Mucosa of descending colon (tissue), 3 donors: ENCODE results near the gene CYP4V2. TPM values are rescaled to one million over a fixed set of nuclear protein-coding genes. Genes with fewer than 3 reads are reported as not detected.

Experiments
- ATAC-seq: fragments of 200-7000 bp; cut with Tn5 transposase; one replicate; pipeline ENCODE4 v1.9.1; 2020; ENCODE audit warnings: mild to moderate bottlenecking, moderate library complexity
- DNase-seq, 3 donors: peaks; one replicate each; pipeline ENCODE4 v3.0.0-alpha.2; 2020
- H3K36me3 ChIP-seq: fragments of 200-600 bp; one replicate; pipeline ENCODE4 v1.8.0; 2021; ENCODE audit warnings: low read depth, mild to moderate bottlenecking
- H3K4me1 ChIP-seq: fragments of 200-600 bp; one replicate; pipeline ENCODE4 v1.8.0; 2021; ENCODE audit warnings: low read depth, mild to moderate bottlenecking
- H3K4me3 ChIP-seq: fragments of 200-600 bp; one replicate; pipeline ENCODE4 v1.8.0; 2021; ENCODE audit warnings: mild to moderate bottlenecking
- H3K9me3 ChIP-seq: fragments of 200-600 bp; one replicate; pipeline ENCODE4 v1.8.0; 2021; ENCODE audit warnings: mild to moderate bottlenecking
- intact Hi-C, 2 donors: fragments of 100-400 bp; cut with DNase I in 1 of 2; cut with micrococcal nuclease in 1 of 2; formaldehyde crosslinking; loops; one replicate each; pipeline versions ENCODE4 v1.11.0 to v1.11.1; 2022; cut with DNase I, micrococcal nuclease
- total RNA-seq, 3 donors: library from RNA; stranded (reverse); fragmentation: NEBNext Ultra II Directional in 2 of 3; extraction: Animal tissue kit (Norgen Biotek cat#: 25700) in 2 of 3; gene quantifications; one replicate each; pipeline versions ENCODE4 v1.2.1 to v1.2.4, GENCODE V29; 2021 to 2023
- TF ChIP-seq, protein P1 (sequence below): fragments of 200-600 bp; IDR thresholded peaks from one replicate; pipeline ENCODE4 v1.8.0; 2022; ENCODE audit warnings: antibody characterized with exemption, mild to moderate bottlenecking
- donor health status: DM: no; HTN: no; CAD: no; lungs with moderate emphysema.
- donor health status: DM: no; HTN: no; CAD: no.
- donor health status: DM: no; HTN: yes; CAD: no.

CYP4V2 gene
- total RNA-seq, 3 donors from 2014 or later, result 38.4 to 50.8 (median 49.2) TPM

DNA sequence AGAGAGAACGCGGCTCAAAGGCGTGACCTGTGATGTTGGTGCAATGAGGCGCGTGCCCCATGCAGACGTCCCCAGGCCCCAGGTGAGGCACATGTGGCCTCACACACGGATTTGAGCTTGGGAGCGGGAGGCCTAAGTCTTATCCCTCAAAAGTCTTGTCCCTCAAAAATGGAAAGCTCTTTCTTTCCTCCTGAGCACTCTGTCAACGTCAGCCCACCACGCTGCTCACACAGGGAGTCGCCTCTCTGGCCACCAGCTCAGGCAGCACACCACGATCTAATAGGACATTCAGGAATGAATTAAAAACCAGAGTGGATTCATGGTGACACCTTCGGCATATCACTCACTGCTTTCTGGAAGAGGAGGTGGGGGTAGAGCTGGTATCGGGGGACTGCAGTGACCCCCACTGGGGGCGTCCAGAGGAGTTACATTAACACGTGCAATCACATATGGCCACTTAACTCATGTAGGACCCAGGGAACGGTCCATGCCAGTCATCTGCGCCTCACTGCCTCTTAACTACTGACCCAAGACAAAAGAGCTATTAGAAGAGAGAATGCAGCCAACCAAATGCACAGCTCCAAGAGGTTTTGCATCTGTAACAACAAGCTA is 21.9 kb upstream of the CYP4V2 start:
- intact Hi-C loops, result no loop called here

DNA sequence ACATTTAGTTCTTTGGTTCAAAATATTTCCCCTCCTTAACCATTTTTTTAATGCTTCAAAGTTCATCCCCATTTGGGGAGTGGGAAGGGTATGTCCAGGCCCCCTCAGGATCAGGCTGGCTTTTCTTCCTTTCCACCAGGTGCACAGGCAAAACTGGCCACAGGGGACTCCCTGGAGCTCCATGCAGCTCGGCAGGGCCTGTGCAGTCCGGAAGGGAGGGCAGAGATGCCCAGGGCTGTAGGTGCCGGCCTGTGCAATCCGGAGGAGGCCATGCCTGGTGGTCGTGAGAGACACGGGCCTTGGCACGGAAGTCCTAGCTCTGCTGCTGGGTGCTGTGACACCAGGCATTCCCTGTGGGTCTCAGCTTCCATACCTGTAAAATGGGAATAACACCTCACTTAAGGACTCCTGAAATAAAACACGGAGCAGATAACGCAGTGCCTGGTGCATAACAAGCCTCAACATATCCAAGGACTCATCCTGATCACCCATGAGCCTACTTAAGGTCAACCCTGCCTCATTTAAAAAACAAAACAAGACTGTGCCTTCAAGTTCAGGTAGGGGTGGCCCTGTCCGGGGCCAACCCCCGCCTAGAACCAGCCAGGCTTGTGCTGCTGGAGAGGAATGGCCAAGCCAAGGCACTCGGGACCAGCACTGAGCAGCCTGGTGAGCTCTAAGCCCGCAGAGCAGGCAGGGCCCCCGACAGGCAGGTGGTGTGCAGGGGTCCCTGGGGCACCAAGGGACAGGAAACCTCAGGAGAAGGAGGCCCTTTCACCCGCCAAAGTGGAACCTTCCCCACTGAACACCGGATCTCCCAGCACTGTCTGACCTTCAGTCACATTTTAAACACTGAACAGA is 21.2 kb upstream of the CYP4V2 start:
- intact Hi-C loops, result no loop called here
- peak; percentile 28 for ATAC-seq
- H3K36me3 ChIP-seq, result no peaks in the 10 kb centered on the region
- DNase-seq, result no peak
- TF ChIP-seq, protein P1, sequence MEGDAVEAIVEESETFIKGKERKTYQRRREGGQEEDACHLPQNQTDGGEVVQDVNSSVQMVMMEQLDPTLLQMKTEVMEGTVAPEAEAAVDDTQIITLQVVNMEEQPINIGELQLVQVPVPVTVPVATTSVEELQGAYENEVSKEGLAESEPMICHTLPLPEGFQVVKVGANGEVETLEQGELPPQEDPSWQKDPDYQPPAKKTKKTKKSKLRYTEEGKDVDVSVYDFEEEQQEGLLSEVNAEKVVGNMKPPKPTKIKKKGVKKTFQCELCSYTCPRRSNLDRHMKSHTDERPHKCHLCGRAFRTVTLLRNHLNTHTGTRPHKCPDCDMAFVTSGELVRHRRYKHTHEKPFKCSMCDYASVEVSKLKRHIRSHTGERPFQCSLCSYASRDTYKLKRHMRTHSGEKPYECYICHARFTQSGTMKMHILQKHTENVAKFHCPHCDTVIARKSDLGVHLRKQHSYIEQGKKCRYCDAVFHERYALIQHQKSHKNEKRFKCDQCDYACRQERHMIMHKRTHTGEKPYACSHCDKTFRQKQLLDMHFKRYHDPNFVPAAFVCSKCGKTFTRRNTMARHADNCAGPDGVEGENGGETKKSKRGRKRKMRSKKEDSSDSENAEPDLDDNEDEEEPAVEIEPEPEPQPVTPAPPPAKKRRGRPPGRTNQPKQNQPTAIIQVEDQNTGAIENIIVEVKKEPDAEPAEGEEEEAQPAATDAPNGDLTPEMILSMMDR, result no peak
- H3K4me1 ChIP-seq, result no peaks in the 10 kb centered on the region
- no peak overlapping the region for H3K4me3 ChIP-seq
- H3K9me3 ChIP-seq, result no peaks in the 10 kb centered on the region

More for the DNA sequence above, 21.9 kb upstream of the CYP4V2 start:
- no peaks in the 10 kb centered on the region for H3K36me3 ChIP-seq
- no peak for ATAC-seq
- DNase-seq, result no peak
- TF ChIP-seq, protein P1, result no peak
- H3K4me1 ChIP-seq, result no peaks in the 10 kb centered on the region
- no peak overlapping the region for H3K4me3 ChIP-seq
- H3K9me3 ChIP-seq, result no peaks in the 10 kb centered on the region

DNA sequence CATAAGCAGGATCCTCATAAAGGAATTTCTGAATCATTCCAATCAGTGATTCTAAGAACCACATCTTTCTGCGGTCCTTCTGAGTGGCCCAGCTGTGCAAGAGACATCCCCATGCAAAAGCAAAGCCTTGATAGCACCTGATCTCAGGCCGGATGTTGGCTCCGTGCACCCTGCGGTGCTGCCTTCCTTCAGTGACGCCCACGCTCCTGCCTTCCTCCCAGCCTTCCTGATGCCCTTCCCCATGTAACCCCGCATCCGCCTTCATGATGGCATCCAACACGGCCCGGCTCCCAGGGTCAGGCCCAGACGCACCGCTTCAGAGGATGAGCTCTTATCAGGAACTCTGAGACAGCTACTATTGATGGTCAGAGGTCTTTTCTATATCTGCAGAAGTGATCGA is 20.4 kb upstream of the CYP4V2 start:
- intact Hi-C loops, result no loop called here
- TF ChIP-seq, protein P1, result no peak
- no peak overlapping the region for H3K4me3 ChIP-seq
- no peaks in the 10 kb centered on the region for H3K4me1 ChIP-seq
- H3K9me3 ChIP-seq, result no peaks in the 10 kb centered on the region
- ATAC-seq (no peak), DNase-seq (no peak)
- no peaks in the 10 kb centered on the region for H3K36me3 ChIP-seq

DNA sequence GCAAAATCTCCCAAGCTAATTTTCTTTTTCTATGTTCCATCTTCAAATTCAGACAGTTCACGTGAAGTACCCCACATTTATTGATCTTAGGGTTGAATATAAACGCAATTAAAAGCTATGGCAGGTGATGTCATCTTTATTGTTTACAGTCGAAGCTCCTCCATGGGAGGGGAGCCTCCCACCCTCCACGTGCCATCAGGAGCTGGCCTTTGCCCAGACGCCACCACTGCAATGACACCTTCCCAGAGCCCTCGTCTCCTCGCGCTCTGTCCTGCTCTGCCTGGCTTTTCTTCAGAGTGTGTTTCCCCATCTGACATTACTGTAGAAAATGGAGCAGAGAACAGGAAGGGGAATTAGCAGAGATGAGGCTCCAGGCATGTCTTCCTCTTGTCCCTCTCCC is 18.8 kb upstream of the CYP4V2 start:
- no peaks in the 10 kb centered on the region for H3K36me3 ChIP-seq
- ATAC-seq (peak; percentile 78), DNase-seq (peak in 1 of 3 donors; percentile 29)
- H3K4me3 ChIP-seq, result no peak overlapping the region
- intact Hi-C loops, result no loop called here
- no peaks in the 10 kb centered on the region for H3K9me3 ChIP-seq
- no peaks in the 10 kb centered on the region for H3K4me1 ChIP-seq
- TF ChIP-seq, protein P1, result no peak

DNA sequence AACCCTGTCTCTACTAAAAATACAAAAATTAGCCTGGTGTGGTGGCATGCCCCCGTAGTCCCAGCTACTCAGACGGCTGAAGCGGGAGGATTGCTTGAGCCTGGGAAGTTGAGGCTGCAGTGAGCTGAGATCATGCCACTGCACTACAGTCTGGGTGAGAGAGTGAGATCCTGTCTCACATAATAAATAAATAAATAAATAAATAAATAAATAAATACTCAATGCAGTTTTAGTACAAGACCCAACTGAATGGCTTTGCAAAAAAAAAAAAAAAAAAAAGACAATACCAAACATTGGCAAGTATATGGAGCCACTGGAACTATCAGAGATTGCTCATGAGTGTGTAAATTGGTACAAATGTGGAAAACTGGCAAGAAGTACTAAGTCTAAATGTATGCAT is 3.3 kb upstream of the CYP4V2 start:
- Histone ChIP-seq H3K9me3 (no peaks in the 10 kb centered on the region), H3K4me3 (no peak overlapping the region), H3K4me1 (peaks cover 10% of the 10 kb centered on the region), H3K36me3 (no peaks in the 10 kb centered on the region)
- DNase-seq, result no peak
- intact Hi-C loops, result no loop called here
- TF ChIP-seq, protein P1, result no peak
- ATAC-seq, result no peak
